ENCODE data around the gene LIPK.
"Not testable (repeated sequence)": the region's sequence is repeated elsewhere in the genome, so short reads cannot be mapped to it uniquely, and the experiment has no call there.

LIPK gene

DNA sequence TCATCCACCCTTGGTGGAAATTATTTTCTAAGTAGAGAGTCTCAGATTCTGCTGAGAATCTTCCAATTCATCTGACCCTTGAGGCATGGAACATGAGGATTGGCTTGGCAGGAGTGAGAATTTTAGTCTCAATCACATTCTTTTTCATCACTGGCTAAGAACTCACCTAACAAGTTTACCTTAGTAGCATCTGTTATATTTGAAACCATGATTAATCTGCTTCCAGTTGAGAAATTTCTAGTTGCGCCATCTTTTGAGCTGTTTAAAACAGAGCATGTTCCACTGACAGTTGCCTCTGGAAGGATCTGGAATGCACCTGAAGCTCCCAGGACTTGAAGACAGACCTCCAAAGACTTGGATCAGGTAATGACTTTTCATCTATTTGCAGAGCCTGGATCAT, at the start of gene LIPK:
TSS of gene LIPK (plus strand) at position 292 of the 400 bp plus-strand sequence. CDS start 18,295 bp downstream, outside the sequence.
- no peak for DNase-seq (ENCODE audit: low read depth in 1 of 2, low spot score in 1 of 2)

GRCh38 chr10:88657901-88658300, 48.1 kb upstream of the LIPK start:
- no peak for DNase-seq (ENCODE audit: low read depth in 1 of 2, low spot score in 1 of 2)

- no peak for DNase-seq (ENCODE audit: low read depth in 1 of 2, low spot score in 1 of 2)
These were observed 46.1 kb upstream of the LIPK start for GRCh38 chr10:88659725-88660597.

GRCh38 chr10:88660598-88660884, 45.5 kb upstream of the LIPK start:
- no peak for DNase-seq (ENCODE audit: low read depth in 1 of 2, low spot score in 1 of 2)

GRCh38 chr10:88661018-88661417, 45.0 kb upstream of the LIPK start:
- no peak for DNase-seq (ENCODE audit: low read depth in 1 of 2, low spot score in 1 of 2)

DNA sequence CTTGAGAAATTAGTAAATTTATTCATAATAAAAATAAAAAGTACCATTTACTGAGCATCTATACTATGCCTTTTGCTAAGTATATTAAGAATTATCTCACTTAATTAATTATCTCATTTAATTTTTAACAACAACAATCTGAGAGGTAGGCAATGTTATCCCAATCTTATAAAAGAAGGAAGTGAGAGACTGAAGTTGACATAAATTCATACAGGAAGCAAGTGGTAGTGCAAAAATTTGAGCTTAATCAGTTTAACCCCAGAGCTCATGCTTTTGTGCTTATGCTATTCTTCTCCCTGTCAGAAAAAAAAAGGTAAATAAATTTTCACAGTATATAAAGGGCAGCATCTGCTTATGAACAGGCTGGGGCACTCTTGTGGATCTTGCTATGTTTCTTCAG, 44.5 kb upstream of the LIPK start:
- no peak for DNase-seq (ENCODE audit: low read depth in 1 of 2, low spot score in 1 of 2)

DNA sequence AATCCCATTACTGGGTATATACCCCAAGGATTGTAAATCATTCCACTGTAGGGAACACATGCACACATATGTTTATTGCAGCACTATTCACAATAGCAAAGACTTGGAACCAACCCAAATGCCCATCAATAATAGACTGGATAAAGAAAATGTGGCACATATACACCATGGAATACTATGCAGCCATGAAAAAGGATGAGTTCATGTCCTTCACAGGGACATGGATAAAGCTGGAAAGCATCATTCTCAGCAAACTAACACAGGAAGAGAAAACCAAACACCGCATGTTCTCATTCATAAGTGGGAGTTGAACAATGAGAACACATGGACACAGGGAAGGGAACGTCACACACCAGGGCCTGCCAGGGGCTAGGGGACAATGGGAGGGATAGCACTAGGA, 42.9 kb upstream of the LIPK start:
- DNase-seq (ENCODE audit: low read depth in 1 of 2, low spot score in 1 of 2): not testable (repeated sequence)

DNA sequence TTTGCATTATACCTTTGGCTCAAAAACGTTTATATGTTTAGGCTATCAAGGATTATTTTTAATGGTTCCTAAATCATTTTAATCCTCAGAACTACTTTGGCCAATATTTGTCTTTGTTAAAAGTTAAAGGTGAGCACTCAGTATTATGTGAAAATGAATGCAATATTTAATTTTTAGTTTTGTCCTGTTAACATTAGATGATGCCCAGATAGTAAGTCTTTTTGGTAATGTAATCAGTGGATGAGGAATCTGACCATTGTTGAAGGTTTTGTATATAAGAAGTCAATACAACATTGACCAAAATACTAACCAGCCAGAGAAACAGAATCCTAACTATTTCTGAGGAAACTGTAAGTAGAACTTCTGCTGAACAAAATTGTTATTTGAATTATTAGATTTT, 41.9 kb upstream of the LIPK start, which contains the start of gene LIPF:
TSS of gene LIPF (plus strand) at position 301 of the 400 bp plus-strand sequence. CDS start 2,856 bp downstream, outside the sequence.
- no peak for DNase-seq (ENCODE audit: low read depth in 1 of 2, low spot score in 1 of 2)

GRCh38 chr10:88668465-88668864, 37.6 kb upstream of the LIPK start:
- no peak for DNase-seq (ENCODE audit: low read depth in 1 of 2, low spot score in 1 of 2)

- DNase-seq (ENCODE audit: low read depth in 1 of 2, low spot score in 1 of 2): no peak
These were observed 35.6 kb upstream of the LIPK start for GRCh38 chr10:88670497-88670896.

DNA sequence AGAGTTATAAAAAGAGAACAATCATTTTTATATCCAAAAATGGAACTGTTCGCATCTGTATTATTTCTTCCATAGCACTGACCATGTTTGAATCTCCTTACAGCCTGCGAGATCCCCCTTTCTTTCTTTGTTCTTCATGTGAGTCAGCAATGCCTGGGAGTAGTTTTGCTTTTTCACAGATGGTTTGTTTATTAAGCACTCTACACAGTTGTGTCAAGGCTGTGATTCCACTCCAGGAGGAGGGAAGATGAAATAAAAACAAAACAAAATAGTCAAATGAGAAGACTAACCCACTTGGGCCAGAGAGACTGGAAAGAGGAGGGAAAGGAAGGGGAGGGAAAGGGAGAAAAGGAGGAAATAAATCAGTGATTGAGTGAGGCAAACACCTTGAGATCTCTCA, 34.0 kb upstream of the LIPK start:
- no peak for DNase-seq (ENCODE audit: low read depth in 1 of 2, low spot score in 1 of 2)

DNA sequence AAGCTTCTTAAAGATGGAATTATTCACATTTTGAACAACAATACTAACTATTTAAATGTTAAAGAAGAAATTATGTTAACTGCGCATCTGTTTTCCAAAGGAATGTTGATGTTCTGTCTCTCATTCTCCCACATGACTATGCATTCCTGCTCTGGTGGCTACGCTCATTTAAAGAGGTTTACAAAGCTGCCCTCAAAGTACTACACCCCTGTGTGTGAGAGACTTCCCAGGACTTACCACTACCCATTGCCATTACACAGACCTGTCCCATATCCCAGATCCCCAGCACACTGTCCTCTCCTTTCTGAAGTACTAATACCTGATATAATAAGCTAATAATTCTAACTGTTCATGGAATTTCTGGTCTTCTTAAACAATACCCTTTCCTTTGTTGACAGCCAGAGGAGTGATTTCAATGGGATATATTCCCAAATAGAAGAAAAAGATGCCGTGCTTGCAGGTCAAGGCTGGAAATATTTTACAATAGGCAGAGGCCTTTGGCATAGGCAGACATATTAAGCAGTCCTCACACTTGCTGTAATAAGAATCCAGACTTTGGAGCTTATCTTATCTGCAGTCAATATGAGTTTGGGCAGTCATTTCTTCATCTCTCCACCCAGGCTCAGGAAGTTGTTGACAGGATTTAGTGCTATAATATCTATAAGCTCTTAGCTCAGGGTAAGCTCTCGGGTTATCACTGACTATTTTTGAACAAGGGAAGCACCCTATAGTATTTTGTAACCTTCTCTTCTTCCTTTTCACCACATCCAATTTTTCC, 29.6 kb upstream of the LIPK start:
- no peak for DNase-seq (ENCODE audit: low read depth in 1 of 2, low spot score in 1 of 2)

- DNase-seq (ENCODE audit: low read depth in 1 of 2, low spot score in 1 of 2): no peak
These were observed 25.1 kb upstream of the LIPK start for GRCh38 chr10:88680958-88681357.

DNA sequence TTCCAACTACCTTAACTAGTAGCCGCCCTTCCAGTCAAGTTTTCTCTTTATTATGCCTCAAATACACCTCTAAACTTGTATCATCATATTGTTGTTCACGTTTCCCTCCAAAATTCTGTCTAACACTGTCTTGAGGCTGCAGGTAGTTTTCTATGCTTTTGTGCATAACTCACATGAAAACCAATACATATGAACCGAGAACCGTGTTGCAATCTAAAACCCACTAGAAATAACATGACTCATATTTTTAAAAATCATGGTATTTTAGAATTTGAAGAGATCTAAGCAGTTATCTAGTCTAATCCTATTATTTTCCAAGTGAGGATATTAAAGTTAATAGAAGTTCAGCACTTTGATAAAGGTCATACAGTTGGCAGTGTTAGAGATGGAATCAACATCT, 23.6 kb upstream of the LIPK start:
- no peak for DNase-seq (ENCODE audit: low read depth in 1 of 2, low spot score in 1 of 2)

DNA sequence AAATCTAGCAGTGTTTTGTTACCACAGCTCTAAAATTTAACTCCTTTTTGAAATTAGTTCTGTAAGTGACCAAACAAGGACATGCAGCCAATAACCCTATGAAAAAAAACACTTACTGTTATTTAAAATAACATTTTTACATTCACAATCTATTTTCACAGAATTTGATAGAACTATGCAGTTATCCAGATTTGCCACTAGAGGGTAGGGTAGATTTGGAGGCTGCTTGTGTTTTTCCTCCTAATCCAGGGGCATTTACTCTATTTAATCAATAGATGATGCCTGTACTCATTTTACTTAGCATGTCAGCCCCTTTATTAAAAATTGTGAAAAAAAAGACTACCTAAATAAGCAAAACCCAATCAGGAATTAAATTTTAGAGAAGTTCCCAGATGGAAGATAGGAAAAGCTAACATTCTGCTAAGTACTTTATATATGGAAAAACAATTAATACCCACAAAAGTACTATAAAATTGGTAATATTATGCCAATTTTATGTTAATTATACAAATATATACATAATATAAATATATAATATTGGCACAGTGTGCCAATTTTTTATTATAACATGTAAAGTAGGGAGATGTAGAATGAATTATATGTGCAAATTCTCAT, 18.1 kb upstream of the LIPK start:
- DNase-seq (ENCODE audit: low read depth in 1 of 2, low spot score in 1 of 2): no peak

GRCh38 chr10:88689366-88689765, 16.7 kb upstream of the LIPK start:
- no peak for DNase-seq (ENCODE audit: low read depth in 1 of 2, low spot score in 1 of 2)

- DNase-seq (ENCODE audit: low read depth in 1 of 2, low spot score in 1 of 2): no peak
These were observed 12.5 kb upstream of the LIPK start for GRCh38 chr10:88693392-88694020.

DNA sequence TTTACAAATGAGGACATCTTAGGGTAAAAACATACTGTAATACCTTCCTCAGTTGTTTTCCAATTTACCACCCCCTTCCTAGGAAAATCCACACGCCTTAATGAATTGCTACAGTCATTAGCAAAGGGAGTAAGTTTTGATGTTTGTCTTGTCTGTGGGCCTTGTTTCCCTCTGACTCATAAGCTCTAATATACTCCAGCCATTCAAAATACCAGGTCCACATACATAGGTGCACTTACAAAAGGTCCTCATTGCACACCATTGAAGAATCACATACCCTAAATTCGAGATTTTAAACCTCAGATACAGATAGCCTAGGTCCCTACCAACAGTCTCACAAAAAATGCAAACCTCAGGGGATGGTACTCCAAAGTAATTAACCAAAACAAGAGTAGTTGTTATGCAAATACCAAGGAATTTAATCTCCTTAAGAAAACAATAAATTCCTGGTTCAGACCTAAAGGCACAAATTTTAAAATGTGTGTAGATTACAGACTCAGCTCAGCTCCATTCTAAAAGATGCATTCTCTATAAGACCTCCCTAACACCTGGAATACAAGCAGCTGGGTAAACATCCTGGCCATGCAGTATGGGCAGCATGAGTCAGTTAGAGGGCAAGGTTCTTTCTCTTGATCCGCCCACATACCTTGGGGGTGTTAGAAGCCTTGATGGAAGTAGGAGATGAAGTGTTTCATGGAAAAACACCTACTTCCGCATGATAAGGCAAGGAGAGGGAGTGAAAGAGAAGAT, 3.0 kb upstream of the LIPK start:
- no peak for DNase-seq (ENCODE audit: low read depth in 1 of 2, low spot score in 1 of 2)

DNA sequence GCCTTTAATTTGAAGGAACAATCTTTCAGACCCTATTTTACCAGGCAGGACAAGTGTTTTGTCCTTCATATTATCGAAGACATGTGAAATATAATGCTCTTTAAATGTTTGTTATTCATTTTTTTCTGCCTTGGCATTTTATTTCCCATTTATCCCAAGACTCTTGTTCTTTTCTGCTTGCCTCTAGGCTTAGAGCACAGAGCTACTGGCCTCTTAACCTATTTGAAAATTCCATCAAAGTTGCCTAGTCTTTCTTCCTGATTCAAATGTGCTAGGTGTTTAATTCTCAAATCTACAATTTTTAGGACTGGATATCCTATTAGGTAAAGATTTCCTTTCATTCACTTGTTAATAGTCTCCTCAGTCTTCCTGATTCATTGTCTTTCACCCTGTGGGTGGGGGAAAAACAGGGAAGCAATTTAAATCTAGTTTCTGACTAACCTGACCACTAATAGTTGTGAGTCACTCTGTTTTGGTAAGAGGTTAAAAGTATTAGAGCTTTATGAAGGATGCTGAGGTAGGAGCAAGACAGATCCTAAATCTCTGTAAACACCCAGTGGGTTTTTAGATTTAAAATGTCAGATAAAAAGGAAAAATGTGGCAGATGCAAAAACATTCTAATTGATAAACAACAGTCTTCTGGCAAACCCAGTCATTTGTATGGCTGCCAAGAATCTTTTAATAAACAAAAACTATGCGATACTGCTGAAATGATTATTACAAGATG, 1.5 kb downstream of the LIPK start:
- no peak for DNase-seq (ENCODE audit: low read depth in 1 of 2, low spot score in 1 of 2)

GRCh38 chr10:88709361-88709760, 3.3 kb downstream of the LIPK start:
- not testable (repeated sequence) for DNase-seq (ENCODE audit: low read depth in 1 of 2, low spot score in 1 of 2)

Measured in activated T-helper 1 cell treated with anti-CD3 and anti-CD28 coated beads, Interleukin-2, amount 50 U/mL, for 16 hours (primary cell).